SU-DHL-6 (cell line): ENCODE data around the gene IGF2R.
"Not testable (repeated sequence)": the region's sequence is repeated elsewhere in the genome, so short reads cannot be mapped to it uniquely, and the experiment has no call there.

Source experiments
- H2AFZ ChIP-seq: fragments of 200-600 bp; sonication (generic); 2 replicates; pipeline ENCODE4 v1.6.1; 2014; ENCODE audit warnings: low read depth, mild to moderate bottlenecking, moderate library complexity, mixed read lengths, antibody characterized with exemption, low read length; ENCODE audit not compliant: severe bottlenecking
- H3F3A ChIP-seq: fragments of 200-600 bp; shearing (Covaris generic); 2 replicates; pipeline ENCODE4 v1.6.0; 2016; ENCODE audit warnings: antibody characterized with exemption, mild to moderate bottlenecking; ENCODE audit not compliant: insufficient read depth
- H3K27ac ChIP-seq: fragments of 200-600 bp; sonication (generic); 2 replicates; pipeline ENCODE4 v1.5.1; 2016; ENCODE audit warnings: low read depth, mild to moderate bottlenecking, low read length, moderate library complexity, mixed read lengths
- H3K27me3 ChIP-seq: fragments of 200-600 bp; sonication (generic), shearing (Covaris generic); 2 replicates; pipeline ENCODE4 v1.6.0; 2014; ENCODE audit warnings: mild to moderate bottlenecking, low read length
- H3K36me3 ChIP-seq: fragments of 200-600 bp; sonication (generic); 2 replicates; pipeline ENCODE4 v1.6.1; 2014; ENCODE audit warnings: mild to moderate bottlenecking, low read length, mixed read lengths
- H3K4me2 ChIP-seq: fragments of 300-600, 200-600 bp; shearing (Covaris generic), sonication (generic); 2 replicates; pipeline ENCODE4 v1.6.0; 2014; ENCODE audit warnings: low read length, low read depth, mild to moderate bottlenecking; ENCODE audit not compliant: poor library complexity, severe bottlenecking
- H3K4me3 ChIP-seq: fragments of 200-600 bp; sonication (generic); 2 replicates; pipeline ENCODE4 v1.5.1; 2014; ENCODE audit warnings: antibody characterized with exemption, low read length, mild to moderate bottlenecking, mixed read lengths; ENCODE audit not compliant: insufficient read depth, poor library complexity, severe bottlenecking
- H3K79me2 ChIP-seq: fragments of 200-600 bp; sonication (generic); 2 replicates; pipeline ENCODE4 v1.6.1; 2014; ENCODE audit warnings: mild to moderate bottlenecking, low read length, moderate library complexity; ENCODE audit not compliant: insufficient read depth
- H3K9ac ChIP-seq: fragments of 200-600 bp; sonication (generic); 2 replicates; pipeline ENCODE4 v1.7.0; 2014; ENCODE audit warnings: mild to moderate bottlenecking, low read length
- H3K9me2 ChIP-seq: fragments of 200-600 bp; sonication (generic); replicated peaks from 2 replicates; pipeline ENCODE4 v1.6.1; 2014; ENCODE audit warnings: low read length; ENCODE audit not compliant: insufficient read depth
- H3K9me3 ChIP-seq: fragments of 200-600 bp; sonication (generic); 2 replicates; pipeline ENCODE4 v1.6.1; 2014; ENCODE audit warnings: low read length, mixed read lengths; ENCODE audit not compliant: insufficient read depth
- H4K20me1 ChIP-seq: fragments of 200-600 bp; sonication (generic); 2 replicates; pipeline ENCODE4 v1.6.1; 2014; ENCODE audit warnings: low read depth, mild to moderate bottlenecking, antibody characterized with exemption, low read length, moderate library complexity, mixed read lengths
- EZH2phosphoT487 ChIP-seq: fragments of 200-600 bp; sonication (generic), shearing (Covaris generic); conservative IDR thresholded peaks from 2 replicates; pipeline ENCODE4 v1.6.1; 2018; ENCODE audit warnings: mild to moderate bottlenecking, antibody characterized with exemption, low read length, moderate library complexity, mixed read lengths
- TF ChIP-seq, protein P1 (sequence below): fragments of 200-600 bp; sonication (generic); IDR thresholded peaks from one replicate; pipeline ENCODE4 v1.5.1; 2017; ENCODE audit warnings: antibody characterized with exemption, mild to moderate bottlenecking, low read length, moderate library complexity; ENCODE audit not compliant: insufficient read depth, poor library complexity, severe bottlenecking

The IGF2R gene

GRCh38 chr6:160122744-160123143 is 153.9 kb downstream of the IGF2R start:
- no peak overlapping the region for H3K4me3 ChIP-seq
- H3K9me3 ChIP-seq = peaks cover 8% of the 10 kb centered on the region; the same call in 1 of the 2 replicates
- H2AFZ ChIP-seq = no peak overlapping the region
- no peaks in the 10 kb centered on the region for H3K27me3 ChIP-seq
- no peaks in the 10 kb centered on the region for H4K20me1 ChIP-seq
- H3K27ac ChIP-seq = no peak overlapping the region
- H3K9me2 ChIP-seq = no peaks in the 10 kb centered on the region
- no peaks in the 10 kb centered on the region for H3K79me2 ChIP-seq
- H3K9ac ChIP-seq = no peak overlapping the region
- H3K4me2 ChIP-seq = no peak overlapping the region
- no peaks in the 10 kb centered on the region for H3K36me3 ChIP-seq
- H3F3A ChIP-seq = no peaks in the 10 kb centered on the region
- TF ChIP-seq, protein P1, sequence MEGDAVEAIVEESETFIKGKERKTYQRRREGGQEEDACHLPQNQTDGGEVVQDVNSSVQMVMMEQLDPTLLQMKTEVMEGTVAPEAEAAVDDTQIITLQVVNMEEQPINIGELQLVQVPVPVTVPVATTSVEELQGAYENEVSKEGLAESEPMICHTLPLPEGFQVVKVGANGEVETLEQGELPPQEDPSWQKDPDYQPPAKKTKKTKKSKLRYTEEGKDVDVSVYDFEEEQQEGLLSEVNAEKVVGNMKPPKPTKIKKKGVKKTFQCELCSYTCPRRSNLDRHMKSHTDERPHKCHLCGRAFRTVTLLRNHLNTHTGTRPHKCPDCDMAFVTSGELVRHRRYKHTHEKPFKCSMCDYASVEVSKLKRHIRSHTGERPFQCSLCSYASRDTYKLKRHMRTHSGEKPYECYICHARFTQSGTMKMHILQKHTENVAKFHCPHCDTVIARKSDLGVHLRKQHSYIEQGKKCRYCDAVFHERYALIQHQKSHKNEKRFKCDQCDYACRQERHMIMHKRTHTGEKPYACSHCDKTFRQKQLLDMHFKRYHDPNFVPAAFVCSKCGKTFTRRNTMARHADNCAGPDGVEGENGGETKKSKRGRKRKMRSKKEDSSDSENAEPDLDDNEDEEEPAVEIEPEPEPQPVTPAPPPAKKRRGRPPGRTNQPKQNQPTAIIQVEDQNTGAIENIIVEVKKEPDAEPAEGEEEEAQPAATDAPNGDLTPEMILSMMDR = no peak
- TF ChIP-seq EZH2phosphoT487 = no peak

DNA sequence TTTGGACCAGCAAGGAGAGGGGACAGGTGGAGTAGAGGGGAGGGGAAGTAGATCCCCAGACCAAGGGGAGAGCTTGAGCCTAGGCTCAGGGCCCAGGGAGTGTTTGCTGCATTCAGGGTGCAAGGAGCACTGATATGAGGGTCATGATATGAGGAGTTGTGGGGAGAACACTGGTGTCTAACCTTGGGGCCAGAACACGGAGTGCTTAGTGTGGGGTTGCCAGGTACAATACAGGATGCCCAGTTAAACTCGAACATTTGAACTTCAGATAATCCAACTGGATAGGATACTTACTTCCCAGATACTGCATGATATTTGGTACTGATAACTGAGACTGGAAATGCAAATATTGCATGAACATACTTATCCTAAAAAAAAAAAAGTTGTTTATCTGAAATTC is 155.1 kb downstream of the IGF2R start:
- H3F3A ChIP-seq = no peaks in the 10 kb centered on the region

DNA sequence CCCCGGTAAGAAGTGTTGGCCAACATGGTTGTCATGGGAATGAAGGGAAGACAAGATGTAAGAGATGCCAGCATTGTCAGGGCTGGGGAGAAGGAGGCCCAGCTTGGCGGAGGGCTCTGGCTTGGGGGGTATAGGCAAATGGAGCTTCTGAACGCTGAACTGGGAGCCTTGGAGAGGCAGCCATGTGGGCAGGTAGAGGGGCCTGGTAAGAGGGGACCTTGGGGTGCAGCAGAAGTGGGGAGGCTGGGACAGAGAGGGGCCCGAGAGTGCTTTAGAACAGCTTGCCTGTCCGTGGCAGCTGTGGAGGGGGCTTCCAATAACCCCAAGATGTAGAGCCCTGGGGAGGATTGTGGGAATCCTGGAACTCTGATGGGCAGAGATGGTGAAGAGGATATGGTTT is 155.7 kb downstream of the IGF2R start:
- no peaks in the 10 kb centered on the region for H3K36me3 ChIP-seq
- no peaks in the 10 kb centered on the region for H3K27me3 ChIP-seq
- H3K9me3 ChIP-seq = no peaks in the 10 kb centered on the region
- no peaks in the 10 kb centered on the region for H4K20me1 ChIP-seq
- TF ChIP-seq, protein P1 = no peak
- TF ChIP-seq EZH2phosphoT487 = no peak
- no peak overlapping the region for H3K27ac ChIP-seq
- no peaks in the 10 kb centered on the region for H3F3A ChIP-seq
- H3K4me3 ChIP-seq = no peak overlapping the region
- no peak overlapping the region for H3K9ac ChIP-seq
- H2AFZ ChIP-seq = no peak overlapping the region
- no peak overlapping the region for H3K4me2 ChIP-seq
- no peaks in the 10 kb centered on the region for H3K9me2 ChIP-seq
- no peaks in the 10 kb centered on the region for H3K79me2 ChIP-seq

More for the DNA sequence above, 155.1 kb downstream of the IGF2R start:
- no peak overlapping the region for H3K4me2 ChIP-seq
- H3K27ac ChIP-seq = no peak overlapping the region
- H3K9ac ChIP-seq = no peak overlapping the region
- H3K9me3 ChIP-seq = no peaks in the 10 kb centered on the region
- no peak for TF ChIP-seq EZH2phosphoT487
- TF ChIP-seq, protein P1 = no peak
- H3K36me3 ChIP-seq = no peaks in the 10 kb centered on the region
- no peaks in the 10 kb centered on the region for H3K9me2 ChIP-seq
- no peak overlapping the region for H3K4me3 ChIP-seq
- H3K27me3 ChIP-seq = no peaks in the 10 kb centered on the region
- H3K79me2 ChIP-seq = no peaks in the 10 kb centered on the region
- H4K20me1 ChIP-seq = no peaks in the 10 kb centered on the region
- no peak overlapping the region for H2AFZ ChIP-seq

DNA sequence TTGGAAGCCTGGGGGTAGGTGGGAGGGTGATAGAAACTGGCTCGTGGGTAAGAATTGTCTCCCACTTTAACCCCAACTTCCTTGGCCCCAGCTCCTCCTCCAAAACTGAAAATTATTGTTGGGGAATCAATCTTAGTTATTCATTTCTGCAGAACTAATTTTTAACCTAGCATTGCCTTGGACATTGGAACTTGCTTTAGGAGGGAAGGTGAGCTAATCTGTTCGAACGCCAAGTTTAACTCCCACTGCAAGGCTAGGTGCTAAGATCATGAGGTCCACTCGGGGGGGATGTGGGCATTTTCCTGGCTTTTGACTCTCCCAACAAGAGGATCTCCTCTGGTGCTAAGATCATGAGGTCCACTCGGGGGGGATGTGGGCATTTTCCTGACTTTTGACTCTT is 156.2 kb downstream of the IGF2R start:
- not testable (repeated sequence) for H3K9me3 ChIP-seq, H3K4me3 ChIP-seq, H3K79me2 ChIP-seq, H3K27me3 ChIP-seq, H2AFZ ChIP-seq, H3F3A ChIP-seq, H3K9me2 ChIP-seq, H3K4me2 ChIP-seq, H3K9ac ChIP-seq, H4K20me1 ChIP-seq, H3K36me3 ChIP-seq, H3K27ac ChIP-seq
